CD4-positive, alpha-beta T cell treated with Interleukin-6 at 100 ng/mL for 8 hours (primary cell): ENCODE data around the gene USF1.
A peak's percentile ranks its signal among the peaks of the same experiment; 100 is the strongest.
"Not testable (repeated sequence)": the region's sequence is repeated elsewhere in the genome, so short reads cannot be mapped to it uniquely, and the experiment has no call there.

ENCODE experiments used
- DNase-seq: peaks from one replicate; pipeline ENCODE4 v3.0.0-alpha.2; 2020; ENCODE audit warnings: mixed read lengths, low spot score

Gene USF1

DNA sequence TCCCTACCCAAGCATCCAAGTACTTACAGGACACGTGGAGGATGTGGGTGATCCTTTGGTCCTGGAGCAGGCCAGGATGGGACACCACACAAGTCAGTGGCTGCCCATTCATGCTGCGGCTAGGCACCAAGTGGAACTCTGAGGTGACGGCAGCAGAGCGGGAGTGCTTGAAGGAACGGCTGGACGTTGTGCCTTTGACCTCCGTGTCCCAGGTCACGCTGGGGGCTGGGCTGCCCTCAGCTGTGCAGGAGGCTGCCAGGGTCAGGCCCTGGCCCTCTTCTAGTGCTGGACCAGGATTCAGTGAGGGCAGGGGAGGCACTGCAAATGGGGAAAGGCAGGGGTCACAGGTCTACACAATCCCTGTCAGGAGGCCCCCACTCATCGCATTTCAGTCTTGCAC, 31.6 kb upstream of the USF1 start:
- no peak for DNase-seq

GRCh38 chr1:161076410-161076809, 30.6 kb upstream of the USF1 start:
- DNase-seq = no peak

DNA sequence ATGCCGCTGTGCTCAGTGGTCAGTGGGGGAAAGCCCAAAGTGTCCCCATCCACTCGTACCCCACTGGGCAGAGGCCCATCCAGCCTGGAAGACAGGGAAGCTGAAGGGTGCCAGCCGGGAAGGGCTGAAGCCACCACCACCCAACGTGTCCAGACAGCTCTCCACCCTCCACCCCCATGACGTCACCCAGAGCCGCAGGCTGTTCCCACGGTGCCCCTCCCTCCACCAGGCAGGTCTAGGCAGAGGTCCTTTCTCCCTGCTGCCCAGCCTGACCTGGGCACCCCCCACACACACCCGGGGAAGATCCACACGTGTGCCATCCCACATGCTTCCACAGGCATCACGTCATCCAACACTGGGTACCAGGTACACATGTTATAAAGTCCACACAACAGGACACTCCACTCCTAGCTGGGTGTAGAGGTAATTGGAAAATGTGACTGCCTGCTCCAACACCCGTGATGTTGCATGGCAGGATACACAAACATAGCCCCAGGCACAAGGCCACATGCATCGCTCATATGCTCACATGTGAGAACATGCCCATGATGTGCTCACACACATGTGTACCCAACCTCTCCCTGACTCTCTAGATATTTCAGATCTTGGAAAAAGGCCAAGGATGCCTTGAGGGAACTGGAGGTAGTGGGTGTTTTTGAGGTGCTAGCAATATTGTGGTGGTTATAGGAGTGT, 29.0 kb upstream of the USF1 start:
- DNase-seq = no peak

- no peak for DNase-seq
Measured at GRCh38 chr1:161073474-161074121, 27.8 kb upstream of the USF1 start.

GRCh38 chr1:161072751-161073449, 27.1 kb upstream of the USF1 start:
- DNase-seq = no peak

DNA sequence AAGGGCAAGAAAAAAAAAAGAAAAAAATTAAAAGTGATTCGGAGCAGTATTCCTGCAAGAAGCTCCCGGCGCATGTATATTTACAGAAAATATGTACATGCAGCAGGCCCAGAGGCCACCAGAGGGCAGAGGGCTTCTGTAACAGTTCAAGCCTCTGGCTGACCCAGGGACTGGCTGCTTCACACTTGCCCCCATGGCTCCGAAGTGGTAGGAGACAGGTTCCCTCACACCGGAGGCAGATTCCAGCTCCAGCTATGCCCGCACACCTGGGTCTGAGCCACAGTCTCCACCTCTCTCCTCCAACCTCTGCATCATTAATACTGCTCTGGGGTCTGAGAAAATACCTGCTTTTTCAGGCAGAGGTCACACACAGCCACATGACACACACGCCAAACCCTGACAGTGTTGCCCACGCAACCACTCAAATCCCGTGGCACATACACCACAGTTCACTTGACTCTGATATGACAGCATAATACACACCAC, 26.2 kb upstream of the USF1 start:
- DNase-seq = peak; percentile 49

DNA sequence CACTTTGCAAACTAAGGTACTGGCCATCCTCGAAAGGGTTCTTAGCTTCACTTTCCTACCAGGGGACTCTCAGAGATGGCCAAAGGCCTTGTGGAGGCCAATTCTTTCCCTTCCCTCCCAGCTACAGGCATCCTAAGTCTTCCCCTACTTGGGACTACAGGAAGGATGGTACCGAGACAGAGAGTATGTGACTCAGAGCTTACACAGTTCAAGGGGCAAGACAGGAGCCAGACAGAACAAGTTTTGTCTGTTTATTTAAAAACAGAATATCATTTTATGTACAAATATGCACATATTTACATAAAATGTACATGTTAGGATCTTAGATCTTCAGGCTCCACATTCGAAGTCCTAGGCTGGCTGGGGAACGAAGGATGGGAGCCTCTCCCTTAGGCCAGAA, 25.0 kb upstream of the USF1 start:
- DNase-seq = no peak

DNA sequence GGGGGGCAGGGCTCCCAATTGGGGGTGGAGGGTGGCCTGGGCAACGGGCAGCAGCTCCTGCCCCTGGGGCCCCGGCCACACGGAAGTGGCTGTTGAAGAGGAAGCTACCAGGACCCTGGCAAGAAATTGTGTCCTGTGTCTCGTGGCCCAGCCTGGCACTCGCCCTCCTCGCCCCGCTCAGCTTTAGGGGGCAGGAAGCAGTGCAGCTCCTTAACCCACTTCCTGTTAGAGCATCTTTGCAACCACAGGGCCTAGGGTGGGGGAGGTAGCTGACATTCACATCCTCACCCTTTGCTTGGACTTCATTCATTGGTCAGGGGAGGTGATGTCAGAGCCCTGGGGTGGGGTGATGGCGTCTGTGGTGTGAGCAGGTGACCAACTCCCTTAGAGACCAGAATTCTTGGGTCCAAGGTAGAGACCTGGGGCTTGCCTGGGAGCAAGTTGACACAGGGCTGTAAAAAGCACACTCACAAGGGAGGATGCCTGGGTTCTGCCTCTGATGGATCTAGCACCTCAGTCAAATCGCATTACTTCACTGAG, 24.0 kb upstream of the USF1 start, which contains the start of gene ARHGAP30:
TSS of gene ARHGAP30 (minus strand) at position 161 of the 540 bp plus-strand sequence. CDS start 267 bp downstream, outside the sequence.
- DNase-seq = peak; percentile 93

DNA sequence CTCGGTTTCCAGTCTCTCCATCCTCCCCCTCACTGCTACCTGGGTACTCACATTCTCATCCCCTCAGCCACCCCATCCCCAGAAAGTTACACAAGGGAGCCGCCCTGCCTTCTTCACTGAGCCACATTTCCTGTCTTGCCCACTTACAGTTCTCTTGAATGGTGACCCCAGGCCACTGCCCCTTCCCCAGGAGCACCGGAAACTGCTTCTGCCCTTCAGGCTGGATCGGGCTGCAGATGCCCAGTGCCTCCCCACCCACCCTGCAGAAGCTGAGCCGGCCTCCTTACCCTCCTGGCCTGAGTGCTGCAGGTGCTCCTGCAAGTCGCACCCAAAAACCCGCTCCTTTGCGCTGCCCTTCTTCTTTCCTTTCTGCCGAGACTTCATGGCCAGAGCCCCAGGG, 23.5 kb upstream of the USF1 start:
- no peak for DNase-seq

DNA sequence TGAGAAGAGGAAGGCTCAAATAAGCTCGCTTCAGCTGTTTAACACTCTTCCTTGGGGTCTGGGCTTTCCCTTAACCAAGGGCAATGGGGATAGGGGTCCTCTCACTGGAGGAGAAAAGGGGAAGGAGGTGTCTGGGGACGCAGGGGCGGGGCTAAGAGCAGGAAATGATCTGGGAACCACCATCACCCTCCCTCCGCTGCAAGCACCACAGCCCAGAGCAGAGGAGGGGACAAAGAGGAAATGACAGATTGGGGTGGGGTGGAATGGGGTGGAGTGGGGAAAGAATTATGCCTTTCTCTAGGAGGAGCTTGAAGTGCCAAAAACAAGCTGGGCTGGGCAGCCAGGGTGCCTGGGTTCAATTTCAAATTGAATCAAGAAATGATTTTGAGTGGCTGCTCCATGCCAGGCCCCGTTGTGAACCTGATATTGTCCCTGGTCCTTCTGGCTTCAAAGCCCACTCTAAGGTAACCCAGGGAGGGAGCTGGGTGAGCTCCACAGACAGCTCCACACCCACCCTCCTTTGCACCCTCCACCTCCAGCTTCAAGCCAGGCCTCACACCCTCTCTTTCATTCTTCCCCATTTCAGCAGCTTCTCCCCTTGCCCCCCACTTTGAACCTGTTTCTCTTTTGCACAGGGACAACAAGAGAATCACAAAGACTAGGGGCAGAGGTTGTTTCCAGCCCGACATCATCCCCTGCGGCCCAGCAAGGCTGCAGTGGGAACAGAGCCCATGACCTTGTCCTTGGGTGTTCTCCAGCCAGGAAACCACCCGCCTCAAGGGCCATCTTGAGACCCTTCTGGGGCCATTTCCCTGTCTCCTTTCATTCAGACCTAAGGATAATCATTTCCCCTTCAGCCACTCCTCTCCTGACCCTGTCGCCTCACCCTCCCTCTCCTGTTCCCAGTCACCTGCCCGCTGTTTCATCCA, 22.8 kb upstream of the USF1 start:
- peak; percentile 87 for DNase-seq

DNA sequence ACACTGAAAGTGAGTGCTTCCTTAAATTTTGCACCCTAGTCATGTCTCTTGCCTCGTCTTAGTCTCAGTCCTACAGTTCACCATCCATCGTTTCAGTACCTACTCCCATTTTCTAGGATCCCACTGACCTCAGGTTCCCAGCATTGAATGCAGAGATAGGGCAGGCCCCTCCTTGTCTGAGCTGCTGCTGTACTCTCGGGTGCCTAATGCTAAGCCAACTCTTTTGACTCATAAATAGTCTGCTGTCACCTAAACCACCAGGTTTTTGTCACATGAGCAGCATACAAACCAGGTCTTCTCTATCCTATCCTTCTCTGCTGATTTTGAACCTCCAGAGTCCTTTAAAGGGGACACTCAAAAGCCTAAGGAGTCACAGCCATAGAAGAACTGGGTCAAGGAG, 20.9 kb upstream of the USF1 start:
- DNase-seq = peak; percentile 18

DNA sequence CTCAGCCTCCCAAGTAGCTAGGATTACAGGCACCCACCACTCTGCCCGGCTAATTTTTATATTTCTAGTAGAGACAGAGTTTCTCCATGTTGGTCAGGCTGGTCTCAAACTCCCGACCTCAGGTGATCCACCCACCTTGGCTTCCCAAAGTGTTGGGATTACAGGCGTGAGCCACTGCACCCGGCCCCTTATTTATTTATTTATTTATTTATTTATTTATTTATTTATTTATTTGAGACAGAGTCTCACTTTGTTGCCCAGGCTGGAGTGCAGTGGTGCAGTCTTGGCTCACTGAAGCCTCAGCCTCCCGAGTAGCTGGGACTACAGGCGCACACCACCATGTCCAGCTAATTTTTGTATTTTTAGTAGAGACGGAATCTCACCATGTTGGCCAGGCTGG, 19.9 kb upstream of the USF1 start:
- DNase-seq = not testable (repeated sequence)

DNA sequence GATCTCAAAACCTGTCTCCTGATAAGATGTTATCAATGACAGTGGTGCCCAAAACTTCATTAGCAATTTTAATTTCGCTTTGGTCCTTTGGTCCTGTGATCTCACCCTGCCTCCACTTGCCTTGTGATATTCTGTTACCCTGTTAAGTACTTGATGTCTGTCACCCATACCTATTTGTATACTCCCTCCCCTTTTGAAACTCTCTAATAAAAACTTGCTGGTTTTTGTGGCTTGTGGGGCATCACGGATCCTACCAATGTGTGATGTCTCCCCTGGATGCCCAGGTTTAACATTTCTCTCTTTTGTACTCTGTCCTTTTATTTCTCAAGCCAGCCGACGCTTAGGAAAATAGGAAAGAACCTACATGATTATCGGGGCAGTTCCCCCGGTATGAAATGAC, 18.2 kb upstream of the USF1 start:
- DNase-seq = not testable (repeated sequence)

DNA sequence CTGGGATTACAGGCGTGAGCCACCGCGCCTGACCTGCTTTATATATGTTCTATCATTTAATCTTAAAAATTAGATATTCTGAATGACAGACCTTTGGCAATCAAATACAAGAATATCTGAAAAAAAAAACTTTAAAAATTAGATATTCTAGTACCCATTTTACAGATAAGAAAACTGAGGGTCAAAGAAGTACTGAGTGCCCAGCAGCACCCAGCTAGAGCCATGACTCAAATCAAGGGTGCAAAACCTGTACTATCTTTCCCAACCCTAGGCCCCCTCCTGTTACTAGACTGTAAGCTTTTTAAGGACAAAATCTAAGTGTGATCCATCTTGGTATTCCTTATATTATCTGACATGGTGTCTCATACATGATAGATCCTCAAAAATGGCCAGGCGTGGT, 15.6 kb upstream of the USF1 start:
- no peak for DNase-seq

- DNase-seq = no peak
Measured at GRCh38 chr1:161059293-161059692, 13.5 kb upstream of the USF1 start.

DNA sequence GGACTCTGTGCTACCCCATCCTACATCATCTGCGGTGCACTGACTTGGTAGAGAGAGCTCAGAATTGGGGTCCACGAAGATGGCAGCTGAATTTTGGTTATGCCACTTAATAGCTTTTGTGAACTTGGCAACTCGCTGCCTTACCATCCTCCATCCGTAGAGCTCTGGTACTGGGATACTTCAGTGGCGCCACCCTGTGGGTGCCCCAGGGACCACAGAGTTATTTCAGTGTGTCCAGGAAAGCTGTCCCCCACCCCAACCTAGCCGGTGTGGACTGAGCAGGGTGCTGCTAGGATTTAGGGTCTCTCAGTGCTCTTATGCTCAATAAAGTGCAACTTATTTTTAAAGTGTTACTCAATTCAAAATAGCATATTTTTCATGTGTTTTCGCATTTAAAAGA, 9.0 kb upstream of the USF1 start:
- DNase-seq = no peak

DNA sequence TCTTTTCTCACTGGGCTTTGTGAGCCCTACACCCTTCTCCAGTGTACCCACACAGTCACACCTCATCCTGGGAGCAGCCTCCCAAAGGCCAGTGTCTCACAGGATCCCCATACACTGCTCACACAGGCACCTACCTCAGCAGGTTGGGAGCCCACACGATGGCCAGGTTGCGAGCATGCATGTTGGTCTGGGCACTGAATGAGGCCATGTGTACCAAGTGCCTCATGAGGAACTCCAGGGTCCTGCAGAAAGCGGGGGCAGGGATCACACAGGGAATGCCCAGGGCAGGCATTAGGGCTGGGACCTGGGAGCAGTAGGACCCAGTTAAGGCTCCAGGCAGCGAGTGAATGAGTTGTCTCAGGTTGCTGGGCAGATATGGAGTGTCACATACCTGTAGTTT, 8.5 kb upstream of the USF1 start:
- no peak for DNase-seq

DNA sequence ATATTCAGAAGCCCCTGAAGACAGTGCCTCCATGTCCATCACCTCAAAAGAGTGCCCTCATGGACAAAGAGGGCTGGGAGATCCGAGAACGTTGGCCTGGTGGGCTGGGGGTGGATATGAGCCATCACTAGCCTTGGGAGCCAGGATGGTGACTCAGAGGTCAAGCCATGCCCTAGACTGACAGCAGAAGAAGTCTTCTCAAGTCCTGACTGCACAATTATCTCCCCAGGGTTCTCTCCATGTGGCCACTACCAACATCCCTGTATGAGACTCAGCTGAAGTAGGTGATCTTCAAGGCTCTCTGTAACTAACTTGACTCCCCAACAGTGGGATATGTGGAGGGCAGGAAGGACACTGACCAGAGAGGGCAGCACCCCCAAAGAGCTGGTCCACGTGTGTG, 7.1 kb upstream of the USF1 start:
- DNase-seq = no peak

- DNase-seq = no peak
Measured at GRCh38 chr1:161051219-161051618, 5.4 kb upstream of the USF1 start.

- no peak for DNase-seq
Measured at GRCh38 chr1:161048949-161049722, 3.4 kb upstream of the USF1 start.
